Panc1 (cell line): ENCODE results near the gene MAFB. TPM values are rescaled to one million over a fixed set of nuclear protein-coding genes. Genes with fewer than 3 reads are reported as not detected.

Experiments used
- ATAC-seq: fragments of 200-7000 bp; cut with Tn5 transposase; 2 replicates; pipeline ENCODE4 v1.9.1; 2020; ENCODE audit warnings: mild to moderate bottlenecking, moderate library complexity
- BruUV-seq: library from RNA; stranded (reverse); fragments of 400-500 nt; replicated peaks from 2 replicates; lab custom pipeline; 2021; lab: Mats Ljungman, UMichigan
- CTCF ChIA-PET: fragments of 300-600 bp; sonication (Branson Sonifier 250); formaldehyde crosslinking; loops from one replicate; lab custom pipeline; 2022; ENCODE audit warnings: antibody characterized with exemption; lab: Charles Lee
- POLR2A ChIA-PET: fragments of 300-600 bp; sonication (Branson Sonifier 250); formaldehyde crosslinking; loops from one replicate; lab custom pipeline; 2022; ENCODE audit warnings: antibody characterized with exemption; lab: Charles Lee
- DNase-seq: peaks from one replicate; pipeline ENCODE4 v3.0.0-alpha.2; 2010; ENCODE audit warnings: low read depth, low spot score
- H3K27ac ChIP-seq: 2 replicates; pipeline ENCODE4 v1.5.1; 2011; ENCODE audit warnings: mild to moderate bottlenecking, low read length, inconsistent platforms
- H3K27me3 ChIP-seq: fragments of 200-500 bp; sonication (Bioruptor generic); 2 replicates; pipeline ENCODE4 v1.6.0; 2014; ENCODE audit warnings: low read length, inconsistent platforms; ENCODE audit not compliant: control insufficient read depth, insufficient read depth
- H3K36me3 ChIP-seq: fragments of 200-500 bp; sonication (Bioruptor generic); 2 replicates; pipeline ENCODE4 v1.5.1; 2014; ENCODE audit warnings: inconsistent platforms, mild to moderate bottlenecking, low read length, moderate library complexity; ENCODE audit not compliant: control insufficient read depth, insufficient read depth
- H3K4me1 ChIP-seq: 2 replicates; pipeline ENCODE4 v1.5.1; 2011; ENCODE audit warnings: inconsistent platforms, mild to moderate bottlenecking, low read length, moderate library complexity; ENCODE audit not compliant: control insufficient read depth, insufficient read depth
- H3K4me3 ChIP-seq, 2 experiments: 2 replicates each; pipeline ENCODE4 v1.5.1; 2011 to 2012; ENCODE audit warnings: low read depth in 2 of 2, low read length in 2 of 2, mild to moderate bottlenecking in 2 of 2, inconsistent platforms in 1 of 2, moderate library complexity in 1 of 2
- H3K9me3 ChIP-seq: fragments of 200-500 bp; sonication (Bioruptor generic); 2 replicates; pipeline ENCODE4 v1.5.1; 2014; ENCODE audit warnings: low read depth, mild to moderate bottlenecking, inconsistent platforms, low read length, moderate library complexity; ENCODE audit not compliant: control insufficient read depth, insufficient read depth
- POLR2AphosphoS5 ChIP-seq: IDR thresholded peaks from 2 replicates; pipeline ENCODE4 v1.6.1; 2012; ENCODE audit warnings: mild to moderate bottlenecking, low read depth, low read length, moderate library complexity
- SIN3A ChIP-seq: IDR thresholded peaks from 2 replicates; pipeline ENCODE4 v1.6.1; 2012; ENCODE audit warnings: low read depth, mild to moderate bottlenecking, low read length, moderate library complexity, borderline replicate concordance; ENCODE audit not compliant: insufficient read depth
- TCF7L2 ChIP-seq: IDR thresholded peaks from 2 replicates; pipeline ENCODE4 v1.6.1; 2011; ENCODE audit warnings: mild to moderate bottlenecking, low read depth, low read length, inconsistent platforms
- in situ Hi-C: cut with HindIII; loops from 2 replicates; pipeline ENCODE4 v1.10.0; 2016; ENCODE audit warnings: low sequenced_read_pairs, low pct_unique_long_range_greater_than_20kb
- intact Hi-C: fragments of 100-400 bp; cut with micrococcal nuclease; formaldehyde crosslinking; loops from one replicate; pipeline ENCODE4 v1.10.0; 2022; ENCODE audit not compliant: unreplicated experiment
- total RNA-seq: library from RNA; stranded (reverse); gene quantifications from one replicate; pipeline ENCODE4 v1.2.1, GENCODE V29; 2021; ENCODE audit not compliant: unreplicated experiment
- TF ChIP-seq, protein P1 (sequence below): fragments of 450-650 bp; IDR thresholded peaks from 2 replicates; pipeline ENCODE4 v1.5.1; 2017; ENCODE audit warnings: mild to moderate bottlenecking
- TF ChIP-seq, protein P2 (sequence below), 2 experiments: IDR thresholded peaks; 2 replicates each; pipeline ENCODE4 v1.6.1; 2011 to 2012; ENCODE audit warnings: low read depth in 2 of 2, control low read depth in 1 of 2, low read length in 1 of 2, mild to moderate bottlenecking in 1 of 2, moderate library complexity in 1 of 2; ENCODE audit not compliant: insufficient read depth in 1 of 2

Gene MAFB
- total RNA-seq, 1 experiment from 2014 or later, result 0.28 TPM

DNA sequence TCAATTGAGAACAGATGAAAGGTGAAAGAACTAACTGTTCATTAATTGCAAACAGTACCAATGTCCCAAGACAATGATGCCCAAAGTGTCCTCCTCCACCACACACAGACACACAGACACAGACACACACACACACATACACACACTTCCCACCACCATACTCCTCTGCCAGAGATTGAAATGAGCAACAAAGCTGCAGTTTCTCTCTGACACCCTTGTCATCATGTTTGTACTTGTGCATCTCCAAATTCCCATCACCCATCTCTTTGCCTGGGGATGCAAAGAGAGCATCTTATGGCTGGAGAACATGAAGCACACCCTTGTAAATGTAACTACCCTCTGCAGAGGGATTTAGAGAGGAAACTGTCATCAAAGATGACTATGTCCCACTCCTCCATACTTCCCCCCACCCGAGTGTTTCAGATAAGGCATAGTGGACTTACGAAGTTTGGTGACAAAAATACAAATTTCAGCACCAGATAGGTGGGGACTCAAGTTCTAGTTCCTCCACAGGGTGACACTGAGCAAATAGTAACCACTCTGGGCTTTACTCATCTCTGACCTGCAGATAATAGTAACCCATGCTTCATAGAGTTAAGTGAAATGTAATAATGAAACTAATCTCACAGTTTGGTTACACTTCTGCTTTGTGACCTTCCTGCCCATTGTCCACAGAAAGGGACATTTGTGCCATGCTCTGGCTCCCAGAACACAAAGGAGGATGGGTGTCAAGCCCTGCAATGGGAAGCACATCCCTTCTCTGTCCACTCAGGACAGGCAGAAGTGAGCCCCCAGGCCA, 8.7 kb downstream of the MAFB start:
- in situ Hi-C loops (no loop called here), intact Hi-C loops (no loop called here)
- TF ChIP-seq, protein P1, sequence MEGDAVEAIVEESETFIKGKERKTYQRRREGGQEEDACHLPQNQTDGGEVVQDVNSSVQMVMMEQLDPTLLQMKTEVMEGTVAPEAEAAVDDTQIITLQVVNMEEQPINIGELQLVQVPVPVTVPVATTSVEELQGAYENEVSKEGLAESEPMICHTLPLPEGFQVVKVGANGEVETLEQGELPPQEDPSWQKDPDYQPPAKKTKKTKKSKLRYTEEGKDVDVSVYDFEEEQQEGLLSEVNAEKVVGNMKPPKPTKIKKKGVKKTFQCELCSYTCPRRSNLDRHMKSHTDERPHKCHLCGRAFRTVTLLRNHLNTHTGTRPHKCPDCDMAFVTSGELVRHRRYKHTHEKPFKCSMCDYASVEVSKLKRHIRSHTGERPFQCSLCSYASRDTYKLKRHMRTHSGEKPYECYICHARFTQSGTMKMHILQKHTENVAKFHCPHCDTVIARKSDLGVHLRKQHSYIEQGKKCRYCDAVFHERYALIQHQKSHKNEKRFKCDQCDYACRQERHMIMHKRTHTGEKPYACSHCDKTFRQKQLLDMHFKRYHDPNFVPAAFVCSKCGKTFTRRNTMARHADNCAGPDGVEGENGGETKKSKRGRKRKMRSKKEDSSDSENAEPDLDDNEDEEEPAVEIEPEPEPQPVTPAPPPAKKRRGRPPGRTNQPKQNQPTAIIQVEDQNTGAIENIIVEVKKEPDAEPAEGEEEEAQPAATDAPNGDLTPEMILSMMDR, result no peak
- no peak for TF ChIP-seq SIN3A
- TF ChIP-seq, protein P2, sequence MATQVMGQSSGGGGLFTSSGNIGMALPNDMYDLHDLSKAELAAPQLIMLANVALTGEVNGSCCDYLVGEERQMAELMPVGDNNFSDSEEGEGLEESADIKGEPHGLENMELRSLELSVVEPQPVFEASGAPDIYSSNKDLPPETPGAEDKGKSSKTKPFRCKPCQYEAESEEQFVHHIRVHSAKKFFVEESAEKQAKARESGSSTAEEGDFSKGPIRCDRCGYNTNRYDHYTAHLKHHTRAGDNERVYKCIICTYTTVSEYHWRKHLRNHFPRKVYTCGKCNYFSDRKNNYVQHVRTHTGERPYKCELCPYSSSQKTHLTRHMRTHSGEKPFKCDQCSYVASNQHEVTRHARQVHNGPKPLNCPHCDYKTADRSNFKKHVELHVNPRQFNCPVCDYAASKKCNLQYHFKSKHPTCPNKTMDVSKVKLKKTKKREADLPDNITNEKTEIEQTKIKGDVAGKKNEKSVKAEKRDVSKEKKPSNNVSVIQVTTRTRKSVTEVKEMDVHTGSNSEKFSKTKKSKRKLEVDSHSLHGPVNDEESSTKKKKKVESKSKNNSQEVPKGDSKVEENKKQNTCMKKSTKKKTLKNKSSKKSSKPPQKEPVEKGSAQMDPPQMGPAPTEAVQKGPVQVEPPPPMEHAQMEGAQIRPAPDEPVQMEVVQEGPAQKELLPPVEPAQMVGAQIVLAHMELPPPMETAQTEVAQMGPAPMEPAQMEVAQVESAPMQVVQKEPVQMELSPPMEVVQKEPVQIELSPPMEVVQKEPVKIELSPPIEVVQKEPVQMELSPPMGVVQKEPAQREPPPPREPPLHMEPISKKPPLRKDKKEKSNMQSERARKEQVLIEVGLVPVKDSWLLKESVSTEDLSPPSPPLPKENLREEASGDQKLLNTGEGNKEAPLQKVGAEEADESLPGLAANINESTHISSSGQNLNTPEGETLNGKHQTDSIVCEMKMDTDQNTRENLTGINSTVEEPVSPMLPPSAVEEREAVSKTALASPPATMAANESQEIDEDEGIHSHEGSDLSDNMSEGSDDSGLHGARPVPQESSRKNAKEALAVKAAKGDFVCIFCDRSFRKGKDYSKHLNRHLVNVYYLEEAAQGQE (IDR thresholded peaks at IDR 0.05; ENCODE audit: insufficient read depth in 1 of 2, low read depth in 2 of 2, low read length in 1 of 2), result no peak
- TF ChIP-seq POLR2AphosphoS5, result no peak
- Histone ChIP-seq H3K9me3 (no peaks in the 10 kb centered on the region), H3K27ac (no peak overlapping the region), H3K27me3 (peaks cover 14% of the 10 kb centered on the region), H3K36me3 (no peaks in the 10 kb centered on the region), H3K4me1 (no peaks in the 10 kb centered on the region), H3K4me3 (no peak overlapping the region)
- ChIA-PET POLR2A (no interaction called here), CTCF (no interaction called here)
- no TSS peak for BruUV-seq
- no peak for DNase-seq
- no peak for ATAC-seq

DNA sequence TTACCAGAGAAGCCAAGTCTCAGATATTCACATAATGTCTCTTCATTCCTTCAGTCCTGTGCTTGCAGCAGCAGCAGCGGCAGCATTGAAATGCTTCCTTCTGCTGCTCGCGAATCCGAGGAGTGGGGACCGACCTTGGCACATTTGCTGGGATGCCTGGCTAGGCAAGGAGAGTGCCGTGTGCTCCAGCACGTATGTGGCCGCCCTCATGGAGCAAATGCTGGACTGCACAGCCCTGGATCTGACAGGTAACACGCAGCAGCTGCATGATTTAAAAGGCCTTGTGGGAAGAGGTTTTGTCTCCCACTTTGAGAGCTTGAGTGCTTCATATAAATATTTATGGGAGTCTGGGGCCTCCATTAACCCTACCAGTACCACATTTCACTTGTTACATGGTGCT, 9.9 kb downstream of the MAFB start:
- in situ Hi-C loops (no loop called here), intact Hi-C loops (no loop called here)
- no peak overlapping the region for H3K4me3 ChIP-seq
- BruUV-seq, result no TSS peak
- H3K9me3 ChIP-seq, result no peaks in the 10 kb centered on the region
- ATAC-seq (no peak), DNase-seq (no peak)
- POLR2A ChIA-PET, result no interaction called here
- no peaks in the 10 kb centered on the region for H3K4me1 ChIP-seq
- no peaks in the 10 kb centered on the region for H3K36me3 ChIP-seq
- TF ChIP-seq SIN3A, result no peak
- no peak for TF ChIP-seq POLR2AphosphoS5
- TF ChIP-seq, protein P1, result no peak
- TF ChIP-seq, protein P2 (IDR thresholded peaks at IDR 0.05; ENCODE audit: insufficient read depth in 1 of 2, low read depth in 2 of 2, low read length in 1 of 2), result no peak
- no peak for TF ChIP-seq TCF7L2
- H3K27me3 ChIP-seq, result peaks cover 13% of the 10 kb centered on the region
- no peak overlapping the region for H3K27ac ChIP-seq
- CTCF ChIA-PET, result no interaction called here
